22Rv1 (cell line): ENCODE results near the gene PARK7.

Experiments
- CTCF ChIP-seq: fragments of 450-650 bp; IDR thresholded peaks from 2 replicates; pipeline ENCODE4 v1.5.1; 2017; ENCODE audit warnings: mild to moderate bottlenecking
- ZFX ChIP-seq: fragments of 450-650 bp; IDR thresholded peaks from 2 replicates; pipeline ENCODE4 v1.6.1; 2017; ENCODE audit warnings: antibody characterized with exemption, borderline replicate concordance

GRCh38 chr1:8024329-8024728, 62.8 kb downstream of the PARK7 start:
- TF ChIP-seq CTCF (no peak), ZFX (no peak)
